ENCODE results near the gene CENPO.

Gene CENPO

GRCh38 chr2:24870440-24870839 is 77.2 kb downstream of the CENPO start:
- ChIA-PET CTCF (interaction anchor here (0.8 kb wide), 1 partner anchor 16 kb away, joined by 3 read pairs; no protein-coding TSS in a partner anchor), POLR2A (interaction anchor here (0.6 kb wide), 1 partner anchor 25 kb away, joined by 4 read pairs; no protein-coding TSS in a partner anchor)
- 81% methylated on average over 2 of the region's 5 CpGs for WGBS (ENCODE audit: insufficient coverage)
- H3K27me3 ChIP-seq (replicated peaks in 2 of 5; ENCODE audit: control insufficient read depth in 4 of 5, insufficient read depth in 5 of 5, low read length in 4 of 5), result no peaks in the 10 kb centered on the region
- peaks cover 0 to 5% (median 0%) of the 10 kb centered on the region in 5 experiments for H3K9me3 ChIP-seq (ENCODE audit: control extremely low read depth in 1 of 5, control insufficient read depth in 4 of 5, insufficient read depth in 2 of 5, low read depth in 1 of 5, low read length in 4 of 5)
- DNase-seq, result no peak
- H3K4me1 ChIP-seq (ENCODE audit: control extremely low read depth in 1 of 4, control insufficient read depth in 4 of 4, insufficient read depth in 4 of 4, low read length in 3 of 4), result no peaks in the 10 kb centered on the region
- H3K27ac ChIP-seq (ENCODE audit: insufficient read depth in 1 of 2, low read depth in 1 of 2, low read length in 2 of 2, poor library complexity in 1 of 2, severe bottlenecking in 2 of 2), result no peak overlapping the region
- peaks cover 11 to 47% (median 31%) of the 10 kb centered on the region in 4 experiments for H3K36me3 ChIP-seq (ENCODE audit: control insufficient read depth in 4 of 4, insufficient read depth in 4 of 4, low read length in 3 of 4)
- H3K4me3 ChIP-seq (ENCODE audit: control insufficient read depth in 1 of 7, extremely low read depth in 1 of 7, insufficient read depth in 4 of 7, low read depth in 2 of 7, low read length in 6 of 7), result no peak overlapping the region

- peaks cover 6 to 47% (median 30%) of the 10 kb centered on the region in 4 experiments for H3K36me3 ChIP-seq (ENCODE audit: control insufficient read depth in 4 of 4, insufficient read depth in 4 of 4, low read length in 3 of 4)
- WGBS (ENCODE audit: insufficient coverage), result 97% methylated on average over 12 of the region's 16 CpGs
- H3K27ac ChIP-seq (ENCODE audit: insufficient read depth in 1 of 2, low read depth in 1 of 2, low read length in 2 of 2, poor library complexity in 1 of 2, severe bottlenecking in 2 of 2), result no peak overlapping the region
- DNase-seq, result no peak
- POLR2A ChIA-PET, result interaction anchor here (0.6 kb wide), 1 partner anchor 25 kb away, joined by 4 read pairs; no protein-coding TSS in a partner anchor
- CTCF ChIA-PET, result interaction anchor here (0.8 kb wide), 1 partner anchor 15 kb away, joined by 3 read pairs; no protein-coding TSS in a partner anchor
- no peaks in the 10 kb centered on the region for H3K4me1 ChIP-seq (ENCODE audit: control extremely low read depth in 1 of 4, control insufficient read depth in 4 of 4, insufficient read depth in 4 of 4, low read length in 3 of 4)
- H3K9me3 ChIP-seq (ENCODE audit: control extremely low read depth in 1 of 5, control insufficient read depth in 4 of 5, insufficient read depth in 2 of 5, low read depth in 1 of 5, low read length in 4 of 5), result peaks cover 0 to 5% (median 0%) of the 10 kb centered on the region in 5 experiments
- H3K27me3 ChIP-seq (replicated peaks in 2 of 5; ENCODE audit: control insufficient read depth in 4 of 5, insufficient read depth in 5 of 5, low read length in 4 of 5), result no peaks in the 10 kb centered on the region
- H3K4me3 ChIP-seq (ENCODE audit: control insufficient read depth in 1 of 7, extremely low read depth in 1 of 7, insufficient read depth in 4 of 7, low read depth in 2 of 7, low read length in 6 of 7), result no peak overlapping the region
These were observed 77.9 kb downstream of the CENPO start for GRCh38 chr2:24870891-24871705.

- H3K4me1 ChIP-seq (ENCODE audit: control extremely low read depth in 1 of 4, control insufficient read depth in 4 of 4, insufficient read depth in 4 of 4, low read length in 3 of 4), result no peaks in the 10 kb centered on the region
- WGBS (ENCODE audit: insufficient coverage), result 97% methylated on average over 11 of the region's 12 CpGs
- peaks cover 6 to 47% (median 30%) of the 10 kb centered on the region in 4 experiments for H3K36me3 ChIP-seq (ENCODE audit: control insufficient read depth in 4 of 4, insufficient read depth in 4 of 4, low read length in 3 of 4)
- POLR2A ChIA-PET, result no interaction called here
- H3K27me3 ChIP-seq (replicated peaks in 2 of 5; ENCODE audit: control insufficient read depth in 4 of 5, insufficient read depth in 5 of 5, low read length in 4 of 5), result no peaks in the 10 kb centered on the region
- peaks cover 0 to 5% (median 0%) of the 10 kb centered on the region in 5 experiments for H3K9me3 ChIP-seq (ENCODE audit: control extremely low read depth in 1 of 5, control insufficient read depth in 4 of 5, insufficient read depth in 2 of 5, low read depth in 1 of 5, low read length in 4 of 5)
- H3K4me3 ChIP-seq (ENCODE audit: control insufficient read depth in 1 of 7, extremely low read depth in 1 of 7, insufficient read depth in 4 of 7, low read depth in 2 of 7, low read length in 6 of 7), result no peak overlapping the region
- H3K27ac ChIP-seq (ENCODE audit: insufficient read depth in 1 of 2, low read depth in 1 of 2, low read length in 2 of 2, poor library complexity in 1 of 2, severe bottlenecking in 2 of 2), result no peak overlapping the region
- DNase-seq, result no peak
- CTCF ChIA-PET, result no interaction called here
These were observed 78.7 kb downstream of the CENPO start for GRCh38 chr2:24871852-24872333.

Measured in common myeloid progenitor, CD34-positive (primary cell).